Prostate gland (tissue), 2 donors: ENCODE results near the gene PKP4. TPM values are rescaled to one million over a fixed set of nuclear protein-coding genes. Genes with fewer than 3 reads are reported as not detected.
"Not testable (repeated sequence)": the region's sequence is repeated elsewhere in the genome, so short reads cannot be mapped to it uniquely, and the experiment has no call there.

Source experiments
- DNase-seq: peaks from one replicate; pipeline ENCODE4 v3.0.0-alpha.2; 2019; ENCODE audit warnings: low spot score
- H3K27ac ChIP-seq, 2 donors: fragments of 200-600 bp; sonication (generic); 2 replicates each; pipeline ENCODE4 v1.5.1; 2017 to 2019
- H3K27me3 ChIP-seq: fragments of 200-600 bp; sonication (generic); replicated peaks from 2 replicates; pipeline ENCODE4 v1.5.1; 2019; ENCODE audit not compliant: insufficient read depth
- H3K36me3 ChIP-seq, 2 donors: fragments of 200-600 bp; sonication (generic); 1 replicate in 1 of 2; 2 replicates in 1 of 2; pipeline versions ENCODE4 v1.5.1 to v1.8.1; 2017 to 2019
- H3K4me1 ChIP-seq: fragments of 200-600 bp; sonication (generic); replicated peaks from 2 replicates; pipeline ENCODE4 v1.5.1; 2019
- H3K4me3 ChIP-seq, 2 donors: fragments of 200-600 bp; sonication (generic); 2 replicates each; pipeline ENCODE4 v1.5.1; 2017 to 2019
- H3K9me3 ChIP-seq: fragments of 200-600 bp; sonication (generic); 2 replicates; pipeline ENCODE4 v1.5.1; 2017
- POLR2A ChIP-seq: fragments of 450-650 bp; IDR thresholded peaks from one replicate; pipeline ENCODE4 v1.6.1; 2016; ENCODE audit warnings: antibody characterized with exemption, mild to moderate bottlenecking
- POLR2AphosphoS5 ChIP-seq: sonication (generic); formaldehyde crosslinking; IDR thresholded peaks from one replicate; pipeline ENCODE4 v1.6.1; 2017; ENCODE audit warnings: antibody characterized with exemption
- WGBS: methylation state at CpG from one replicate; pipeline ENCODE4 v1.1.5; 2018; 5-methylcytosine and 5-hydroxymethylcytosine counted together
- intact Hi-C: fragments of 100-400 bp; cut with DNase I; formaldehyde crosslinking; loops from one replicate; pipeline ENCODE4 v1.14.2; 2022
- total RNA-seq, 2 donors: library from RNA; depleted of rRNA; stranded (reverse); fragments of >200 nt; gene quantifications; one replicate each; pipeline ENCODE4 v1.1.0, GENCODE V29; 2016
- TF ChIP-seq, protein P1 (sequence below), 4 experiments: fragments of 200-600 bp in 2 of 4; fragments of 450-650 bp in 2 of 4; sonication (generic) in 2 of 4; IDR thresholded peaks; 1 replicate in 3 of 4; 2 replicates in 1 of 4; pipeline ENCODE4 v1.5.1; 2016 to 2019; ENCODE audit warnings: antibody characterized with exemption in 4 of 4, mild to moderate bottlenecking in 2 of 4, moderate library complexity in 2 of 4

PKP4 gene
- total RNA-seq, 2 donors from 2014 or later: 49.0 to 57.9 TPM

DNA sequence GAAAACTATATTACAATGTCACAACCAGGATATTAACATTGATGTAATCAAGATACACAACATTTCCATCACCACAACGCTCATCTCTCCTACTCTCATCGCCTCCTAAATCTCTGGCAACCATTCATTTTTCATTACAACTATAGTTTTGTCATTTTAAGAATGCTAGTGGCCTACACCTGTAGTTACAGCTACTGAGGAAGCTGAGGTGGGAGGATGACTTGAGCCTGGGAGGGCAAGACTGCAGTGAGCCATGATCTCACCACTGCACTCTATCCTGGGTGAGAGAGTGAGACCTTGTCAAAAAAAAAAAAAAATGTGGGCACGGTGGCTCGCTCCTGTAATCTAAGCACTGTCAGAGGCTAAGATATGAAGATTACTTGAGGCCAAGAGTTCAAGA is 10.5 kb downstream of the PKP4 start:
- H3K36me3 ChIP-seq: no peaks in the 10 kb centered on the region
- TF ChIP-seq, protein P1, sequence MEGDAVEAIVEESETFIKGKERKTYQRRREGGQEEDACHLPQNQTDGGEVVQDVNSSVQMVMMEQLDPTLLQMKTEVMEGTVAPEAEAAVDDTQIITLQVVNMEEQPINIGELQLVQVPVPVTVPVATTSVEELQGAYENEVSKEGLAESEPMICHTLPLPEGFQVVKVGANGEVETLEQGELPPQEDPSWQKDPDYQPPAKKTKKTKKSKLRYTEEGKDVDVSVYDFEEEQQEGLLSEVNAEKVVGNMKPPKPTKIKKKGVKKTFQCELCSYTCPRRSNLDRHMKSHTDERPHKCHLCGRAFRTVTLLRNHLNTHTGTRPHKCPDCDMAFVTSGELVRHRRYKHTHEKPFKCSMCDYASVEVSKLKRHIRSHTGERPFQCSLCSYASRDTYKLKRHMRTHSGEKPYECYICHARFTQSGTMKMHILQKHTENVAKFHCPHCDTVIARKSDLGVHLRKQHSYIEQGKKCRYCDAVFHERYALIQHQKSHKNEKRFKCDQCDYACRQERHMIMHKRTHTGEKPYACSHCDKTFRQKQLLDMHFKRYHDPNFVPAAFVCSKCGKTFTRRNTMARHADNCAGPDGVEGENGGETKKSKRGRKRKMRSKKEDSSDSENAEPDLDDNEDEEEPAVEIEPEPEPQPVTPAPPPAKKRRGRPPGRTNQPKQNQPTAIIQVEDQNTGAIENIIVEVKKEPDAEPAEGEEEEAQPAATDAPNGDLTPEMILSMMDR (IDR thresholded peaks at IDR 0.05): no peak
- no peak for TF ChIP-seq POLR2AphosphoS5
- no peaks in the 10 kb centered on the region for H3K9me3 ChIP-seq
- no peaks in the 10 kb centered on the region for H3K27me3 ChIP-seq
- DNase-seq: no peak
- no peak overlapping the region for H3K4me3 ChIP-seq
- intact Hi-C loops: no loop called here
- 90% methylated on average over 4 of the region's 4 CpGs for WGBS
- H3K27ac ChIP-seq: no peak overlapping the region
- H3K4me1 ChIP-seq: no peaks in the 10 kb centered on the region

GRCh38 chr2:158472829-158473228 is 16.1 kb downstream of the PKP4 start:
- H3K27ac ChIP-seq, H3K9me3 ChIP-seq, H3K4me1 ChIP-seq, intact Hi-C loops, H3K4me3 ChIP-seq, H3K36me3 ChIP-seq, H3K27me3 ChIP-seq, DNase-seq: not testable (repeated sequence)
- 90% methylated on average over 3 of the region's 3 CpGs for WGBS

DNA sequence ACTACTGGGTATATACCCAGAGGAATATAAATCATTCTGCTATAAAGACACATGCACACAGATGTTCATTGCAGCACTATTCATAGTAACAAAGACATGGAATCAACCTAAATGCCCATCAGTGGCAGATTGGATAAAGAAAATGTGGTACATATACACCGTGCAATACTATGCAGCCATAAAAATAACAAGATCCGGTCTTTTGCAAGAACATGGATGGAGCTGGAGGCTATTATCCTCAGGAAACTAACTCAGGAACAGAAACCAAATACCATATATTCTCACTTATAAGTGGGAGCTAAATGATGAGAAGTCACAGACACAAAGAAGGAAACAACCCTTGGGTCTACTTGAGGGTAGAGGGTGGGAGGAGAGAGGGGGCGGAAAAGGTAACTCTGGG is 16.5 kb downstream of the PKP4 start:
- intact Hi-C loops, DNase-seq: not testable (repeated sequence)
- WGBS: 98% methylated on average over 3 of the region's 3 CpGs

DNA sequence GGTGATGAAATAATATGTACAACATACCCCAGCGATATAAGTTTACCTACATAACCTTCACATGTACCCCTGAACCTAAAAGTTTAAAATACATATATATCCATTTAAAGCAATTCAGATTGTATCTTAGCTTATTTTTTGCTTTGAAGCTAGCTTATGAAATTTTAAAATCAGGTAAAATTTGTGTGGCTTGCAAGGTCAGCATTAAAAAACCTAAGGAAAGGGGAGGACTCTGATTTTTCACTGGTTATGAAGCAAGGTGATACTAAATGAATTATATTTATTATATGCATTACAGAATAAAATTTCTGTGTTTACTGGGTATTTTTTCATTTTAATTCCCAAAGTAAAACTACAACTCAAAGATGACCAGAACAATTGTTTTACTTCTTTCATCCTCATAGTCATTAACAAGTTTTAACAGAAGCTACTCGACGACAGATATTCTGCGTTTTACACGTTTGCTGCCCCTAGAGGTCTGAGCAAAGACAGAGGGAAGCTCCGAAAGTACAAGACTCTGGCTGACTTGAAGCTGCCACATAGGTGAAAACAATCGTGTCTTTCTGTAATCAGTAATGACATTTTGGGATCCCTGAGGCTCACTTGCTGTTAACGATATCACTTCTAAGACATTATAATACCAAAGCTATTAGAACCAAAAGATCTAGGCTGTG is 17.1 kb downstream of the PKP4 start:
- Histone ChIP-seq H3K27me3 (no peaks in the 10 kb centered on the region), H3K27ac (no peak overlapping the region), H3K36me3 (no peaks in the 10 kb centered on the region), H3K4me3 (no peak overlapping the region), H3K4me1 (no peaks in the 10 kb centered on the region), H3K9me3 (no peaks in the 10 kb centered on the region)
- DNase-seq: no peak
- intact Hi-C loops: no loop called here
- 87% methylated on average over 8 of the region's 8 CpGs for WGBS
- TF ChIP-seq POLR2A (no peak), POLR2AphosphoS5 (no peak)
- TF ChIP-seq, protein P1 (IDR thresholded peaks at IDR 0.05): no peak

More for the DNA sequence above, 16.5 kb downstream of the PKP4 start:
- not testable (repeated sequence) for H3K4me1 ChIP-seq, H3K4me3 ChIP-seq, H3K27me3 ChIP-seq, H3K36me3 ChIP-seq, H3K9me3 ChIP-seq, H3K27ac ChIP-seq

GRCh38 chr2:158474526-158475011 is 17.8 kb downstream of the PKP4 start:
- H3K27me3 ChIP-seq, H3K36me3 ChIP-seq, H3K9me3 ChIP-seq, DNase-seq, H3K4me3 ChIP-seq, H3K4me1 ChIP-seq, H3K27ac ChIP-seq, intact Hi-C loops: not testable (repeated sequence)
- WGBS: 95% methylated on average over 3 of the region's 3 CpGs

GRCh38 chr2:158477202-158477601 is 20.4 kb downstream of the PKP4 start:
- Histone ChIP-seq H3K4me1 (no peaks in the 10 kb centered on the region), H3K9me3 (no peaks in the 10 kb centered on the region), H3K4me3 (no peak overlapping the region), H3K27ac (no peak overlapping the region), H3K27me3 (no peaks in the 10 kb centered on the region), H3K36me3 (no peaks in the 10 kb centered on the region)
- intact Hi-C loops: no loop called here
- no peak for DNase-seq
- 59% methylated on average over 3 of the region's 3 CpGs for WGBS
- TF ChIP-seq POLR2A: no peak
- TF ChIP-seq, protein P1 (IDR thresholded peaks at IDR 0.05): no peak
- no peak for TF ChIP-seq POLR2AphosphoS5
